GM19043 (cell line): Measurements from ENCODE around the gene PRKCA.

Experiments
- ATAC-seq: cut with Tn5 transposase; IDR thresholded peaks from one replicate; pipeline ENCODE4 v1.9.1; 2021; ENCODE audit warnings: low read depth; ENCODE audit not compliant: unreplicated experiment

The PRKCA gene

DNA sequence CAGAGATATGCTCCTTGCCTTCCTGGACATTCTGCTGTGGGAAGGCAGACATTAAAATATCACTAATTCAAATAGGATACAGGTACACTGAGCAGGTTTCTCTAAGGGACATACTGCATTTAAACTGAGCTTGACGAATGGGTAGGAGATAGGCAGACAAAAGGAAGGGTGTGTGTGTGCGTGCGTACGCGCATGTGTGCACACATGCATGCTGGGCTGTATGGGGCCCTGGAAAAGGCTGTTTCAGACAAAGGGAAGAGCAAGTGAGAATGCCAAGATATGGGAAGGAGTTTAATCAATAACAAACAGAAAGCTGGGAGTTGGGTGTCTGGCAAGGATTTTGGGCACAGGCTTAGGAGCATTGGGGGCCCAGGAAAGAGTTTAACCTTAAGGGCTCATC lies 196.2 kb downstream of the PRKCA start:
- ATAC-seq = no peak

GRCh38 chr17:66506641-66507040 lies 204.2 kb downstream of the PRKCA start:
- ATAC-seq = no peak

GRCh38 chr17:66507103-66507923 lies 204.9 kb downstream of the PRKCA start:
- ATAC-seq = no peak

DNA sequence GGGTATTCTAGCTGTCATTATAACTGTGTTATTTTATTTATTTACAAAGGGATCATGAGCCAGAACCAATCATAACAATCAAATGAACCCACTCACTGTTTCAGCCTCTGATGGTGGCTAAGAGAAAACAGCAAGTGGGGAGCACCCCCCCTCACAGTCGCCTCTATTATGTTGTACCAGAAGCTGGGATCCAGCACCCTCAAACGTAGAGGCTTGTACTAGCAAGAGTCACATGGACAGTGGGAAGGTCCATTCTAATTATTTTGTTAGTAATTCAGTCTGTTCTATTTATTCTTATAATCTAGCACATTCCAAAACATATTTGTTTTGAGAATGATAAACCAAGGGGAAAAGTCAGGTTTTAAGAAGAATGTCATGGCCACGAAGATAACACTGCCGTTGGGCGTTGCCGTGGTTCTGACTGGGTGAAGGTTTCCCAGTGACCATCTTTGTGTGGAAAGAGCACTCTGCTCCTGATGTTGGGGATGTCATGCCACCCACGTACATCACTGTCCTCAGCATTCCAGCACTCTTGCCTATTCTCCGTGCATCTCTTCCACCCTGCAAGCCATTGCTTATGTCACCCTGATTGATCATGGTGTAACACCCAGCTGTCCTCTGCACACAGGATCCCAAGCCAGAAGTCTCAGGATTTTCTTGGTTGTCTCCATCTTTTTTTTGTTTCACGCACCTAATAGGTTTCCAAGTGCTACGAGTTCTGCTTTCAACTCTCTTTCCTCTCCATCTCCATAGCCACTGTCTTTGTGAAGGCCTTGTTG lies 205.8 kb downstream of the PRKCA start:
- ATAC-seq = no peak

- ATAC-seq = no peak
Measured at GRCh38 chr17:66508896-66509844, 206.8 kb downstream of the PRKCA start.

- no peak for ATAC-seq
Measured at GRCh38 chr17:66509926-66510325, 207.5 kb downstream of the PRKCA start.

- ATAC-seq = no peak
Measured at GRCh38 chr17:66511135-66511534, 208.7 kb downstream of the PRKCA start.

DNA sequence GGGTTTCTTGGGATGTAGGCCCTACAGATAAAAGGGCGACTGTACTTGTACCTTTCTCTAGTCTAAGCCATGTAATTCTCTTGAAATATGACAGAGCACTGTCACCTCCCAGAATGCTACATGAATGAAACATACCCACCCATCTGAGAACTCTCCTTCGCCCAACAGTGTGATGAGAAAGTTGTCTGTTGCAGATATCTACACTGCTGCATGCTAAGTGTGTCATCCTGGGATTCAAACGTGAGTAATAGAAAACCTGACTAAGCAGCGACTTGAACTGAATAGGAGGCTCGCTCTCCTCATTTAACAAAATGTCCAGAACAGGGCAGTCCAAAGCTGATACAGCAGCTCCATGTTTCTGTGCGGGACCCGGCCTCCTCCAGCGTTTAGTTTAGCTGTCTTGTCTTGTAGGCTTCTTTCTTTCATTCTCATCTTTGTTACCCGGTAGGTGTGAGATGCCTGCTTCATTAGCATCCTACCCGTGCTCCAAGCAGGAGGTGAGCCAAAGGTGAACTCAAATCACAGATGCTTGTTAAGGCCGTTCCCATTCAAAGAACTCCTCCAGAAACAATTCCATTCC lies 211.9 kb downstream of the PRKCA start:
- ATAC-seq = no peak

DNA sequence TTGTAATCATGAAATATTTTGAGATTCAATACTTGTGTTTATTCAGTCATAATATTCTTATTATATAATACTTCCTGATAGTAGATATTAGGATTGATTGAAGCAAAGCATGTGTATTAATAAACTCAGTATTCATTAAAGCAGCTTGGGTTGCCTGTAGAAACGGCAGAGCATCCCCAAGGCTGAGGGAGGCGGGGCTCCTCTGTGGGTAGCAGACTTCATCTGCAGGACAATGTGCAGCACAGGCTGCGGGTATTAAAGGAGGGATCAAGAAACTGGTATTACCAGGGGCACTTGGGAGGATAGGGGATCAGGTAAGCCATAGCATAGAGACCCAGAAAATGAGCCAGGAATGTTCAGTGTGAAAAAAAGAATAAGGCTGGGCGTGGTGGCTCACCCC lies 213.6 kb downstream of the PRKCA start:
- no peak for ATAC-seq

DNA sequence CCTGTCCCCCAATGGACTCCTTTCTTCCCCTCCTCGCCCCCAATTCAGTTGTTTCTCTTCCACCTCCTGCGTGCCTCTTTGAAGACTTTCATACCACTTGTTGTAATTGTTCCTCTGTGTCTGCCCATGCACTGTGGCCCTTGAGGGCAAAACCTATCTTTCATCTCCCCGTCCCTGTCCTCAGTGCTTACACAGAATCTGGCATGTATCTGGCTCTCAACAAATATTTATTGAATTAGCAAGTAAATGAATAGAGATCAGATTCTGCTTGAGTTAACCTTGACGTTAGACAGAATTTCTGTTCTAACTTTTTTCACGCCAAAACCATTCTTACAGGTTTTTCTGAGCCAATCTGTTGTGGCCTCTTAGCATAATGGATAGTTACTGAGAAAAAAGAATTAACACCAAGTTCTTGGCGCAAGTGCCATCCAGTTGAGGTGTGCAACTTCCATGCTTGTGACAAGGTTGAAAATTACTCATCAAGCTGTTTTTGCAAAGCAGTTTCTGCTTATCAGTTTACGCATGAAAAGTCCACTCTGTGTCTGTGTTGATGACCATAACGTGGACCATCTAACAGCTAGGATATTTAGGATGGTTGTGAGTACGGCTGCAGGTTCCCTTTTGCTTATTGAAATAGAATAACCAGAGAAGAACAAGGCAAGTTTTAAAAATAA lies 215.1 kb downstream of the PRKCA start:
- no peak for ATAC-seq

DNA sequence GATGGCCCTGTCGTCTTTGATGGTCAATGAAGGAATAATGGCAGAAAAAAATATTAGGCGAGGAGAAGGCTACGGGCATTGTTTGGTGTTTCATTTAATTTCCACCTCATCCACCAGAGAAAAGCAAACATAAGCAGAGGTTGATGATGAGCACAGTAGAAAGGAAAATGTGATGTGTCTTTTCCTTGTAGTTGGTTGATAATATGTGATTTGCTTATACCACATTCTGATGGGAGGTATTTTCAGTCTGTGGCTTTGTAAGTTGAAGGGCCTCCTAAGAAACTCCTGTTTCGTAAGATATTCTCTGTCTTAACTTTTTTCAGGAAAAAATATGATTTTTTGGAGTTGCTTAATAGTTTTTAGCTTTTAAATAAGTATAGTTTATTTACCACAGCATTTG lies 215.7 kb downstream of the PRKCA start:
- no peak for ATAC-seq

GRCh38 chr17:66518677-66519076 lies 216.3 kb downstream of the PRKCA start:
- ATAC-seq = no peak

GRCh38 chr17:66519154-66519553 lies 216.7 kb downstream of the PRKCA start:
- ATAC-seq = no peak

DNA sequence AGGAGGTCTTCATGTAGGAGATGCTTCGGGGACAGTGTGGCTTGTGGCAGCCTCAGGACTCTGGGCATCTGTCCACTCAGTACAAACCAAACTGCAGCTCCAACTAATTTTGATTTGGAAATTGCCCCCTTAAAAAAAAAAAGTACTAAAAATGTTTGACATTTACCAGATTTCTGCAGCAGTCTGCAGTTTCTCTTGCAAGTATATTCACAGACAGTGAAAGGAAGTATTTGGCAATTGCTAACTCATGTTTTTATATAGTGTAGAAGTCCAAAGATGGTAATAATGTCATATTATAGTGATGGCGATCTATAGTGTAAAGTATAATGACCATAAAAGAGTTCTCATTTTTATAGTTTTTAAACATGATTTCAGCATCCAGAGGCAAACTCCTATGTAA lies 218.6 kb downstream of the PRKCA start:
- ATAC-seq = no peak

DNA sequence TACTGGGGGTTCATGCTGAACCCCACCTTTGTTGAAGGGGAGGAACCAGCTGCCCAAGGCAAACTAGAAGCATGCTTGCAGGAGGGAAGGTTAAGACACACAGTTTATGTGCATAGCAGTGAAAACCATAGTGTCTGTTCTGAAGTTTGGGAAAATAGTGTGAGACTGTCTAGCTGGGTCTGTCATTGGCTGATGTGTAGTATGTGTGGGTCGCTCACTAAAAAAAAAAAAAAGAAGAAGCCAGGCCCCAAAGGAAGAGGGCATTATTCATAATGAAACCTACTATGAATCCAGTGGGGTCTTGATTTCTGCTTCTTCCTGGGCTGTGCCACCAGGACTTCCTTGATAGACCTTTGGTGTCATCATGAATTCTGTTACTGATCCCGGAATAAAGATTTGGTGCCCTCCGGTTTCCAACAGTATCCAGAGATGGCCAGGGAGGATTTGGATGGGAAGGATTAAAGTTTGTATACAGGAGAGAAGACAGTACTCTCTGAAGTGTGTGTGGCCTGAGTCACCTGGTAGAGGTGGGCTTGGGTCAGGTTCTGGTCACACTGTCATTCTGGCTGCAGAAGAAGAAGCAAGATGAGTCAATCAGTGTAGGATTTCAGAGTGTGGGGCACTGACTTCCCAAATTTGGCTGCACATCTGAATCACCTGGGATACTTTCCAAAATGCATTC lies 220.3 kb downstream of the PRKCA start:
- no peak for ATAC-seq

- no peak for ATAC-seq
Measured at GRCh38 chr17:66523378-66524200, 221.2 kb downstream of the PRKCA start.

GRCh38 chr17:66524877-66525276 lies 222.5 kb downstream of the PRKCA start:
- no peak for ATAC-seq

DNA sequence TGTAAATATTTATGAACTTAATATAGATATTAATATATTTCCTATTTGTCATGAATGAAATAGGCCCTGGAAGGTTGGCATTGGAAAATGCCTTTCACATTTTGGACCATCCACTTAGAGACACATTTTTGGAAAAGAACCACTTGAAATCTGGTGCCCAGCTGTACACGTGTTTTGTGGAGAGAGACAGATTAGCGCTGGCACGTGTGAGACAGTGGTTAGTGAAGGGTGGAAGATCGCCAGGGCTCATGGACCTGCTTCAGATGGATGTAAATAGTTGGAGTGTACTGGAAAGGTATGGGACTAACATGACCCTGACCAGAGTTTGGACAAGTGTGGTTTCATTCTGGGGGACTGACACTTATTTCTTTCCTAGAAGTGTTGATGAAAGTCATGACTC lies 222.9 kb downstream of the PRKCA start:
- ATAC-seq = no peak

DNA sequence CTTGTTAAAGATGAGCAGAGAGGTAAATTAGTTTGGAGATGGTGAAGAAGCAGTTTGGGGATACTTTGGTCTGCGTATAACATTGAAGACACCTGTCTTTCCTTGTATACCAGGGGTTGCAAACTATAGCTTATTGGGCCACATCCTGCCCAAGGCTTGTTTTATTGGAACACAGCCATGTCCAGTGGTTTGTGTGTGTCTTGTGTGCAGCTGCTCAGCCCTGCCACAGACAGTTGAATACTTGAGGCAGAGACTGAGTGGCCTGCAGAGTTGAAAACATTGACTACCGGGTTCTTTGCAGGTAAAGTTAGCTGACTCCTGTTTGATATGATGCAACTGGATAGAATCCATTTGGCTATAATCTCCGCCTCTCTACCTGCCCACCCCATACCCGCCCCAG lies 224.4 kb downstream of the PRKCA start:
- ATAC-seq = no peak
